IMR-90 (cell line): Measurements from ENCODE around the gene METTL24. TPM values are rescaled to one million over a fixed set of nuclear protein-coding genes. Genes with fewer than 3 reads are reported as not detected.

Experiments used
- ATAC-seq: fragments of 200-7000 bp; cut with Tn5 transposase; 2 replicates; pipeline ENCODE4 v1.9.1; 2020; ENCODE audit warnings: low read depth, mild to moderate bottlenecking, moderate library complexity
- BruUV-seq: library from RNA; stranded (reverse); fragments of 400-500 nt; replicated peaks from 2 replicates; lab custom pipeline; 2021; lab: Mats Ljungman, UMichigan
- CTCF ChIA-PET: fragments of 300-600 bp; formaldehyde crosslinking; extraction: SDS; loops from one replicate; lab custom pipeline; 2021; ENCODE audit warnings: antibody characterized with exemption; lab: Yijun Ruan, JAX
- POLR2A ChIA-PET: fragments of 300-600 bp; sonication (Branson Sonifier 250); formaldehyde crosslinking; loops from one replicate; lab custom pipeline; 2022; ENCODE audit warnings: antibody characterized with exemption; ENCODE audit not compliant: unreplicated experiment; lab: Charles Lee
- DNase-seq: peaks from one replicate; pipeline ENCODE4 v3.0.0; 2013
- H2AFZ ChIP-seq: replicated peaks from 2 replicates; pipeline ENCODE3; 2013; ENCODE audit warnings: low read length, mild to moderate bottlenecking; ENCODE audit not compliant: poor library complexity
- H2AK5ac ChIP-seq: 2 replicates; pipeline ENCODE4 v1.6.1; 2013; ENCODE audit warnings: low read depth, low read length, inconsistent platforms
- H2AK9ac ChIP-seq: replicated peaks from 2 replicates; pipeline ENCODE3; 2013; ENCODE audit warnings: mild to moderate bottlenecking, low read depth, low read length, moderate library complexity; ENCODE audit not compliant: poor library complexity
- H2BK120ac ChIP-seq: 2 replicates; pipeline ENCODE4 v1.6.1; 2013; ENCODE audit warnings: low read depth, low read length, inconsistent platforms
- H2BK15ac ChIP-seq: 3 replicates; pipeline ENCODE4 v1.6.1; 2013; ENCODE audit warnings: low read depth, low read length, inconsistent platforms
- H2BK20ac ChIP-seq: 2 replicates; pipeline ENCODE4 v1.6.1; 2013; ENCODE audit warnings: low read depth, mild to moderate bottlenecking, inconsistent platforms, low read length, moderate library complexity
- H2BK5ac ChIP-seq: 2 replicates; pipeline ENCODE4 v1.6.1; 2013; ENCODE audit warnings: mild to moderate bottlenecking, low read depth, low read length, inconsistent platforms; ENCODE audit not compliant: poor library complexity, severe bottlenecking
- H3K14ac ChIP-seq: replicated peaks from 2 replicates; pipeline ENCODE4 v1.6.1; 2013; ENCODE audit warnings: low read depth, low read length, inconsistent platforms
- H3K18ac ChIP-seq: 2 replicates; pipeline ENCODE4 v1.6.1; 2013; ENCODE audit warnings: low read depth, low read length, control low read depth
- H3K23ac ChIP-seq: 2 replicates; pipeline ENCODE4 v1.6.1; 2013; ENCODE audit warnings: low read depth, low read length, inconsistent platforms
- H3K27ac ChIP-seq: 2 replicates; pipeline ENCODE4 v1.5.1; 2013; ENCODE audit warnings: mild to moderate bottlenecking, control low read depth, low read length; ENCODE audit not compliant: insufficient read depth
- H3K27me3 ChIP-seq: 2 replicates; pipeline ENCODE4 v1.6.1; 2013; ENCODE audit warnings: low read length; ENCODE audit not compliant: control insufficient read depth, insufficient read depth
- H3K36me3 ChIP-seq: 2 replicates; pipeline ENCODE4 v1.6.1; 2013; ENCODE audit warnings: low read length, mixed read lengths; ENCODE audit not compliant: control insufficient read depth, insufficient read depth
- H3K4ac ChIP-seq: 2 replicates; pipeline ENCODE4 v1.6.1; 2013; ENCODE audit warnings: low read depth, low read length, inconsistent platforms
- H3K4me1 ChIP-seq: 2 replicates; pipeline ENCODE4 v1.6.1; 2013; ENCODE audit warnings: low read length, mixed read lengths; ENCODE audit not compliant: control insufficient read depth, insufficient read depth
- H3K4me2 ChIP-seq: 2 replicates; pipeline ENCODE4 v1.6.1; 2013; ENCODE audit warnings: low read depth, mild to moderate bottlenecking, control low read depth, low read length, moderate library complexity
- H3K4me3 ChIP-seq: 2 replicates; pipeline ENCODE4 v1.5.1; 2013; ENCODE audit warnings: low read depth, mild to moderate bottlenecking, control low read depth, low read length, moderate library complexity; ENCODE audit not compliant: insufficient read depth
- H3K56ac ChIP-seq: 2 replicates; pipeline ENCODE4 v1.6.1; 2013; ENCODE audit warnings: low read length, inconsistent platforms; ENCODE audit not compliant: insufficient read depth; ENCODE audit errors: extremely low read depth
- H3K79me1 ChIP-seq, 2 experiments: 2 replicates each; pipeline ENCODE4 v1.6.1; 2013; ENCODE audit warnings: low read length in 2 of 2, inconsistent platforms in 1 of 2, low read depth in 1 of 2
- H3K9ac ChIP-seq: 2 replicates; pipeline ENCODE4 v1.6.1; 2013; ENCODE audit warnings: low read depth, low read length, control low read depth
- H3K9me1 ChIP-seq: 2 replicates; pipeline ENCODE4 v1.6.1; 2013; ENCODE audit warnings: low read length, inconsistent platforms; ENCODE audit not compliant: insufficient read depth
- H3K9me3 ChIP-seq: 2 replicates; pipeline ENCODE4 v1.6.1; 2013; ENCODE audit warnings: low read length; ENCODE audit not compliant: control insufficient read depth, insufficient read depth
- H4K20me1 ChIP-seq: 2 replicates; pipeline ENCODE4 v1.6.1; 2013; ENCODE audit warnings: low read length, inconsistent platforms; ENCODE audit not compliant: insufficient read depth
- H4K5ac ChIP-seq: 2 replicates; pipeline ENCODE4 v1.6.1; 2013; ENCODE audit warnings: mild to moderate bottlenecking, low read depth, low read length, control low read depth
- H4K8ac ChIP-seq, 2 experiments: 2 replicates each; pipeline ENCODE4 v1.6.1; 2013; ENCODE audit warnings: low read depth in 2 of 2, low read length in 2 of 2, control low read depth in 1 of 2, inconsistent platforms in 1 of 2
- H4K91ac ChIP-seq: 2 replicates; pipeline ENCODE4 v1.6.1; 2013; ENCODE audit warnings: low read depth, low read length, inconsistent platforms; ENCODE audit not compliant: insufficient read depth
- CEBPB ChIP-seq: IDR thresholded peaks from 2 replicates; pipeline ENCODE4 v1.6.1; 2012; ENCODE audit warnings: low read depth, low read length, improper control_type of control experiment
- CTCF ChIP-seq: conservative IDR thresholded peaks from 2 replicates; pipeline ENCODE4 v1.5.1; 2012; ENCODE audit warnings: mild to moderate bottlenecking, low read depth, low read length, improper control_type of control experiment
- ELK1 ChIP-seq: fragments of 150-350 bp; IDR thresholded peaks from 2 replicates; pipeline ENCODE4 v1.6.1; 2016; ENCODE audit warnings: low read depth, mild to moderate bottlenecking, low read length, moderate library complexity, borderline replicate concordance
- FOS ChIP-seq: fragments of 150-350 bp; IDR thresholded peaks from 2 replicates; pipeline ENCODE4 v1.6.1; 2016; ENCODE audit warnings: low read depth, low read length
- MAFK ChIP-seq: IDR thresholded peaks from 2 replicates; pipeline ENCODE4 v1.6.1; 2012; ENCODE audit warnings: low read depth, low read length, improper control_type of control experiment
- MAZ ChIP-seq: IDR thresholded peaks from 2 replicates; pipeline ENCODE4 v1.6.1; 2012; ENCODE audit warnings: low read depth, mild to moderate bottlenecking, low read length, improper control_type of control experiment, moderate library complexity, borderline replicate concordance
- NFE2L2 ChIP-seq: fragments of 150-350 bp; IDR thresholded peaks from 2 replicates; pipeline ENCODE4 v1.6.1; 2016; ENCODE audit warnings: low read depth, mild to moderate bottlenecking, low read length
- POLR2A ChIP-seq: IDR thresholded peaks from 2 replicates; pipeline ENCODE4 v1.6.1; 2012; ENCODE audit warnings: mild to moderate bottlenecking, low read depth, low read length
- RAD21 ChIP-seq: IDR thresholded peaks from 2 replicates; pipeline ENCODE4 v1.6.1; 2012; ENCODE audit warnings: low read length, improper control_type of control experiment
- RFX5 ChIP-seq: IDR thresholded peaks from 2 replicates; pipeline ENCODE4 v1.8.0; 2012; ENCODE audit warnings: low read depth, mild to moderate bottlenecking, low read length, moderate library complexity
- WGBS, 2 experiments: methylation state at CpG; one replicate each; pipeline versions ENCODE4 v1.1.5 to v1.1.7; 2013; ENCODE audit warnings: missing lambda C conversion rate in 2 of 2; ENCODE audit not compliant: insufficient read length in 1 of 2; ENCODE audit errors: extremely low coverage in 2 of 2; 5-methylcytosine and 5-hydroxymethylcytosine counted together
- dilution Hi-C: fragments of 300-500 bp; cut with HindIII; formaldehyde crosslinking; loops from one replicate; pipeline ENCODE4 v1.14.3; 2018; ENCODE audit warnings: low sequenced_read_pairs; ENCODE audit not compliant: unreplicated experiment
- in situ Hi-C: fragments of 300-500 bp; cut with MboI; formaldehyde crosslinking; loops from 3 replicates; pipeline ENCODE4 v1.14.3; 2019; ENCODE audit warnings: low sequenced_read_pairs, inconsistent platforms, mixed read lengths
- intact Hi-C: fragments of 100-400 bp; cut with micrococcal nuclease; formaldehyde crosslinking; loops from 2 replicates; pipeline ENCODE4 v1.10.0; 2022
- polyA plus RNA-seq, 3 experiments: library from polyadenylated mRNA; depleted of rRNA; stranded (reverse); fragments of >200 nt; gene quantifications; 2 replicates each; pipeline ENCODE4 v1.2.3, GENCODE V29; 2012; ENCODE audit warnings: low replicate concordance in 1 of 3
- total RNA-seq: library from RNA; depleted of rRNA; stranded (reverse); fragments of >200 nt; gene quantifications from 2 replicates; pipeline ENCODE4 v1.2.3, GENCODE V29; 2012

The METTL24 gene
- total and polyA plus RNA-seq, 2 of the 4 experiments (the other 2 are of a cell fraction) = not detected

GRCh38 chr6:110355727-110356126, 2.4 kb downstream of the METTL24 start:
- no peak overlapping the region for H3K56ac ChIP-seq
- POLR2A ChIA-PET = no interaction called here
- no peaks in the 10 kb centered on the region for H3K79me1 ChIP-seq
- H2BK5ac ChIP-seq = no peak overlapping the region
- no peak overlapping the region for H3K4ac ChIP-seq
- no peaks in the 10 kb centered on the region for H3K9me1 ChIP-seq
- H2AK9ac ChIP-seq = no peak overlapping the region
- H2BK20ac ChIP-seq = no peak overlapping the region
- intact Hi-C loops (no loop called here), in situ Hi-C loops (no loop called here), dilution Hi-C loops (no loop called here)
- H3K23ac ChIP-seq = no peak overlapping the region
- no peak overlapping the region for H3K18ac ChIP-seq
- no peaks in the 10 kb centered on the region; the same call in 1 of the 2 replicates for H3K9me3 ChIP-seq
- no peaks in the 10 kb centered on the region for H3K36me3 ChIP-seq
- H3K4me3 ChIP-seq = no peak overlapping the region
- peaks cover 40% of the 10 kb centered on the region for H3K27me3 ChIP-seq
- no peak overlapping the region for H3K27ac ChIP-seq
- H2BK120ac ChIP-seq = no peak overlapping the region
- ATAC-seq (no peak), DNase-seq (no peak)
- H4K20me1 ChIP-seq = no peaks in the 10 kb centered on the region
- TF ChIP-seq NFE2L2 = no peak
- no peak for TF ChIP-seq RAD21
- no peak for TF ChIP-seq CTCF
- TF ChIP-seq MAZ = no peak
- TF ChIP-seq RFX5 = no peak
- no peak for TF ChIP-seq MAFK
- TF ChIP-seq ELK1 = no peak
- no peak for TF ChIP-seq FOS
- TF ChIP-seq POLR2A = no peak
- no peak for TF ChIP-seq CEBPB
- no peak overlapping the region for H4K8ac ChIP-seq
- CTCF ChIA-PET = interaction anchor here (0.8 kb wide), 1 partner anchor 14 kb away, joined by 3 read pairs; no protein-coding TSS in a partner anchor
- WGBS, 2 experiments = 0% methylated on average over 1 of the region's 2 CpGs; no CpG with 5 or more reads in 1 of the 2 experiments
- no peak overlapping the region for H3K4me2 ChIP-seq
- no peak overlapping the region for H4K91ac ChIP-seq
- no peak overlapping the region for H4K5ac ChIP-seq
- no peak overlapping the region for H2AFZ ChIP-seq
- H2BK15ac ChIP-seq = no peak overlapping the region
- no peak overlapping the region for H2AK5ac ChIP-seq
- no TSS peak for BruUV-seq
- no peak overlapping the region for H3K14ac ChIP-seq
- H3K4me1 ChIP-seq = no peaks in the 10 kb centered on the region
- H3K9ac ChIP-seq = no peak overlapping the region
